ENCODE data around the gene ABCC8. TPM values are rescaled to one million over a fixed set of nuclear protein-coding genes. Genes with fewer than 3 reads are reported as not detected.

ABCC8 gene
- total RNA-seq, 2 experiments from 2014 or later = 0.54 TPM; not detected in 1

DNA sequence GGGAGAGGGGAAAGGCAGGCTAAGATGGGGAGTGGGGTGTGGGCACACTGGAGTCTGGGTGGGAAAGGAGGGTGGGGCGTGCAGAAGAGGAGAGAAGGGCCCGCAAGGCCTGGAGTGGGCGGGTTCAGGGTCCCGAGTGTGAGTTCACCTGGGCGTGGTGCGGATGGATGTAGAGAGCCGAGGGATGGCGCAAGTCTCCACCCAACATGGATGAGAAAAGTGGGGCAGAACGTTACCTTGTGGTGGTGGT is 364 bp upstream of the ABCC8 start:
- Mint-ChIP-seq H3K27ac (no peak overlapping the region), H3K36me3 (no peaks in the 10 kb centered on the region), H3K9me3 (ENCODE audit: low read depth) (no peaks in the 10 kb centered on the region), H3K4me1 (no peaks in the 10 kb centered on the region), H3K27me3 (peaks cover 81% of the 10 kb centered on the region), H3K4me3 (no peak overlapping the region)
- DNase-seq (no peak), ATAC-seq (no peak)
- CTCF ChIA-PET = no interaction called here

DNA sequence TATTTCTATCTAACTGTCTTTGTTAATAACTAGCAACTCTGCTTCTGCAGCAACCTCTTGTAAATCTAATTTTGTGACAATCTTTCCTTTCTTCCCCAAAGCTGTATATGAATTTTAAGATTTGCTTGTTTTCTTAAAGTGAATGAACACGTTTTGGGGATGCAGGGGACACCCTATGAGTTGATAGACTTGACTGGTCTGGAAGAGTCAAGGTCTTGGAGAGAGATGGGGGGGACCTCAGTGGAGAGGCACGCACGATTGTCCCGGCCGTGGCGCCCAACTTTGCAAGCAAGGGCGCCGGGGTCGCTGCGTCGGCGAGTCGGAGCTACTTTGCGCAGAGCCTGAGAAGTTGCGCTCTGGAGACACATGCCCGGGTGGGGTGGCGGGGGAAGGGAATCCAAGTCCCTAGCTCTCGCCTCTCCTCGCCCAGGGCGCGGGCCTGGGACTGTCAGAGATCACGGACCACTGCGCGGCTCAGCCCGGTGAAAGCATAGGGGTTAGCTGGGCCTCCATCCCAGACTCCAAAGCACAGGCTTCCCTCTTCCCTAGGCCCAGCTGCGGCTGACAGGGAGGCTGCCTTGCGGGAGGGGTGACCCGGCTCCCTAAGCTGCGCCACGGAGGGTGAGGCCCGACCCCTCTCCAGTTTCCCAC is 854 bp downstream of the ABCC8 start:
- Mint-ChIP-seq H3K36me3 (no peaks in the 10 kb centered on the region), H3K27me3 (peaks cover 86% of the 10 kb centered on the region), H3K4me3 (no peak overlapping the region), H3K27ac (no peak overlapping the region), H3K4me1 (no peaks in the 10 kb centered on the region), H3K9me3 (ENCODE audit: low read depth) (no peaks in the 10 kb centered on the region)
- ATAC-seq (no peak), DNase-seq (no peak)
- CTCF ChIA-PET = interaction anchor here (1.6 kb wide), 1 partner anchor 89 kb away, joined by 3 read pairs; no protein-coding TSS in a partner anchor

DNA sequence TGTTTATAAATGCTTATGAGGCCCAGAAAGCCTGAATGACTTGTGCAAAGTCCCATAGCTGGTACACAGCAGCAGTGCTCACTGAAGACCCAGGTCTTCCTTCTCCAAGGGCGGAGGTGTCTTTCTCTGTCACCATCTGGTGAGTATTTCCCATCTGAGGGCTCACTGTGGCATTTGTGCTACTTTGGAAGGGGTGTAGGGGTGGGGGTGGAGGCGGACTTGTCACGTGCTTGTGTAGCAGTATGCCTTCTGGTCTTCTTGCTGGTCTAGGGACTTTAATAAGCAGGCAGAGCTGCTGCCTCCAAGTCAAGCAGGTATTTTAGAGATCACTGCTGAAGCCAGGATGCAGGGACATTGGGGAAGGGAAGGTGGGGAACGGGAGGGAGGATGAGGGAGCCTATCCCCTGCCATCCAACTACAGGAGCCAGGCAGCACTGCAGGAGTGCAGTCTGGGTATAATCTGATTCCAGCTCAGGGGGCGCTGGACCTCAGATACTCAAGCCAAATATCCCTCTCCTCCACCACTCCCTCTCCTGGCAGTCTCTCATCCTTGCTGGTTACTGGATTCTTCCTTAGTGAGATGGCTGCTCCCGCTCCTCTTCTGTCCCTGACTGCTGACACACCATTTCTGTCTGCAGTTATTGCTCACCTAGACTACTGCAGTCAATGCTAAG is 3.4 kb downstream of the ABCC8 start:
- no peak overlapping the region for H3K27ac Mint-ChIP-seq
- no peaks in the 10 kb centered on the region for H3K4me1 Mint-ChIP-seq
- no peak overlapping the region for H3K4me3 Mint-ChIP-seq
- no peak for DNase-seq
- H3K9me3 Mint-ChIP-seq (ENCODE audit: low read depth) = no peaks in the 10 kb centered on the region
- CTCF ChIA-PET = interaction anchor here (1.2 kb wide), 1 partner anchor 86 kb away, joined by 4 read pairs; no protein-coding TSS in a partner anchor
- H3K27me3 Mint-ChIP-seq = peaks cover 66% of the 10 kb centered on the region
- H3K36me3 Mint-ChIP-seq = no peaks in the 10 kb centered on the region
- no peak for ATAC-seq

DNA sequence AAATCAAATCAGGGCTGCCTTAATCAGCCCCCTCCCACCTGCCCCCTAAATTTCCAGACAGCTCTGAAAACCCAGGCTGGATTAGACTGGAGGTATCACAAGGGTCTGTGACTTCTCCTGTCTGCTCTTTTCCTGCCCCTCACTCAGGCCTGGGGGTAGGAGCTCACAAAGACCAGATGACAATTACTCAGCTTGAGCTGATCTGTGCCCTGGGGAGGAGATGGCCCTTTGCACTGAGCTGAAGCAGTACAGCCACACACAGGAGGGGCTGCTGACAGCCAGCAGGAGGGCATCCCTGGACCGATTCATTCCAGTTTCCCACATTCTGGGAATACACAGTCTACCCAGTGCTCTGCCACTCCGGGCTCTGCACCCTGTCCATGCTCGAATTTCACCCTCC is 4.2 kb downstream of the ABCC8 start:
- H3K4me1 Mint-ChIP-seq = no peaks in the 10 kb centered on the region
- no peak for DNase-seq
- CTCF ChIA-PET = interaction anchor here (1.2 kb wide), 1 partner anchor 86 kb away, joined by 4 read pairs; no protein-coding TSS in a partner anchor
- no peak overlapping the region for H3K27ac Mint-ChIP-seq
- H3K9me3 Mint-ChIP-seq (ENCODE audit: low read depth) = no peaks in the 10 kb centered on the region
- ATAC-seq = no peak
- no peak overlapping the region for H3K4me3 Mint-ChIP-seq
- peaks cover 60% of the 10 kb centered on the region for H3K27me3 Mint-ChIP-seq
- H3K36me3 Mint-ChIP-seq = no peaks in the 10 kb centered on the region

DNA sequence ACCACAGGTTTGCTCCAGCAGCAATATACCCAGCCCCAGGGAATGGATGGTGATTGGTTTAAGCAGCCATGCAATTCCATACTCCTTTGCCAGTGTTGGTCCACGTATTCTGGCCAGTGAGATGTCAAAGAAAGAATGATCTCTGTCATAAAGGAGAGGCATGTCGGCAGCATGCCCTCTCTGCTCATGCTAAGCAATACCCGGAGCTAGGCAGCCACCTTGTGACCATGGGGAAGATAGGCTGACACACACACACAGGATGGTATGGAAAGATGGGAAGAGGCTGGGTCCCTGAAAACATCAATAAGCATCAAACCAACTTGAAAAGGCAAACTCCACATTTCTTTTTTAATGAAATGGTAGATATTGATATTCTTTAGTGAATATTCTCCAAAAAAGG is 5.1 kb downstream of the ABCC8 start:
- H3K27me3 Mint-ChIP-seq = peaks cover 55% of the 10 kb centered on the region
- no peak overlapping the region for H3K27ac Mint-ChIP-seq
- ATAC-seq (no peak), DNase-seq (no peak)
- no peaks in the 10 kb centered on the region for H3K36me3 Mint-ChIP-seq
- no peaks in the 10 kb centered on the region for H3K4me1 Mint-ChIP-seq
- CTCF ChIA-PET = no interaction called here
- H3K4me3 Mint-ChIP-seq = no peak overlapping the region
- H3K9me3 Mint-ChIP-seq (ENCODE audit: low read depth) = no peaks in the 10 kb centered on the region

DNA sequence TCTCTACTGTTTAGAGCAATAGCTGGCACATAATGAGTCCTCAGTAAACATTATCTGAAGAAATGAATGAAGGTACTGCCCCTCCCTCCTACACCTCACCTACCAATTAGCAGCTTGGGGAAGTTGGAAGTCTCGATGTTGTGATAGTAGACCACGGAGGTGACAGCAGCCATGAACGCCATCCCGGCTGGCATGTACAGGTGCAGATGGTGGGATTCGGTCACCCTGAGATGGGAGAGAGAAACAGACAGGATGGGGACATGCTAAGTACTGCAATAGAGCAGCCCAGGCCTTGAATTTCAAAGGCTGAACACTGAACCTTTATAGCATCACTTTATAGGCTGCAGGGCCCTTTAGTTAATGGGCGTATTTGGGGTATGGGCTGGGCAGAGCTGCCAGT is 6.6 kb downstream of the ABCC8 start:
- Mint-ChIP-seq H3K36me3 (no peaks in the 10 kb centered on the region), H3K9me3 (ENCODE audit: low read depth) (no peaks in the 10 kb centered on the region), H3K4me3 (no peak overlapping the region), H3K27me3 (peaks cover 41% of the 10 kb centered on the region), H3K27ac (no peak overlapping the region), H3K4me1 (no peaks in the 10 kb centered on the region)
- CTCF ChIA-PET = no interaction called here
- DNase-seq (no peak), ATAC-seq (no peak)

DNA sequence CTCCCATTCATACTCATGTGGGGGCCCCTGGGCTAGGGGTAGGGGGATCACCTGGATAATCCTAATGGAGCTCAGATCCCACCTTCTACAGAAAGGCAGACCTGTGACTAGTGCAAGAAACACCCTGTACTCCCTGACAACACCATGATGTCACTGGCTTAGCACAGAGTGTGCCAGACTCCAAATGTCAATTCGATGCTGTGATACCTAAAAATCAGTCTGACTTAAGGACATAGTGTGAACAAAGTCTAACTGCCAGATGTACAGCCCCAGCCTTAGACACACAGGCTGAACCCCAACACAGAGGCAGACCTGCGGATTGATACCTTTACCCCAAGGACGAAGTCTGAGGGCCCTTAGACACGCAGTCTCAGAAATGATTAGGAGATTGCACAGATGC is 8.5 kb downstream of the ABCC8 start:
- no peak for ATAC-seq
- Mint-ChIP-seq H3K9me3 (ENCODE audit: low read depth) (no peaks in the 10 kb centered on the region), H3K4me1 (peaks cover 3% of the 10 kb centered on the region), H3K27ac (no peak overlapping the region), H3K4me3 (no peak overlapping the region), H3K36me3 (no peaks in the 10 kb centered on the region), H3K27me3 (peaks cover 26% of the 10 kb centered on the region)
- CTCF ChIA-PET = no interaction called here
- no peak for DNase-seq

DNA sequence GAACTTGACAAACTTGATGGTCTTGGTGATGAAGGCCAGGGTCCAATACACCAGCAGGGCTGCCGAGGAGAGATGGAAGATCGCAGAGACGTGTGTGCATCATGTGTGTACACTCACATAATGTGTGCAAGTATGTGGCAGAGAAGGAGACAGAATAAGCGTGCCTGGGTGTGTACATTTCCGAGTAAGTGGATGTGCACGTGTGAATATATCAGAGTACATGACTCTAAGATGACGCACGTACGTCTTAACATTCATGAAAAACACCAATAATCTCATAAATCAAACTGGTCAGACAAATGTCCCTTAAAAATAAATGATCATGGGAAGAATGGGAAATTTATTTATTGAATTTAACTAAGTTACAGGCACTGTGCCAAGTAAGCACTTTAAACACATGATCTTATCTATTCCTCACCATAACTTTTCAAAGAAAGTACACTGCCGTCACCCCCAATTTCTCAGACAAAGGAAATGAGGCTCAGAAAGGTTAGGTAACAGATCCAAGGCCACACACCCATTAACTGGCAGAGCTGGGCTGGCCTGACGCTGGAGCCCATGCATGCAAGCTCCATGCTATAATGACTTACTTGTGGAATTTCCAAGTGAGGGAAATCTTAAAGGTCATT is 13.0 kb downstream of the ABCC8 start:
- ATAC-seq = no peak
- Mint-ChIP-seq H3K4me3 (no peak overlapping the region), H3K27me3 (peaks cover 13% of the 10 kb centered on the region), H3K9me3 (ENCODE audit: low read depth) (no peaks in the 10 kb centered on the region), H3K27ac (no peak overlapping the region), H3K4me1 (peaks cover 3% of the 10 kb centered on the region), H3K36me3 (no peaks in the 10 kb centered on the region)
- CTCF ChIA-PET = no interaction called here
- no peak for DNase-seq

DNA sequence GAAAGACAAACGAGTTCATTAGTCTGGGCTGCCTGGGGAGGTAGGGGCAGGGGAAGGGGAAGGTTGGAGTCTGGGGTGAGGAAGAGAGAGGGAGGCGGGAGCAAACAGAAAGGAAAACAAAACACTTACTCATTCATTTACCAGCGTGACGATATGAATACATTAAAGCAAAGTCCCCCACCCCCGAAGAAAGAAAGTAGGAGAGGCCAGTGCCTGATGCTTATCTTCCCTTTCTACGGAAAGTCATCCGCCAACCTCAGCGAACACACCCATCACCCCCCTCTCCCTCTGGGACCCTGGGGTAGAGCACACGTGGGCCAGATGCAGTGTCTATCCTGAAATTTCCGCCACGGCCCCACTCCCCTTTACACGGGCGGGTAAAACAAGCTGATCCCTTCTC is 13.7 kb downstream of the ABCC8 start:
- H3K27me3 Mint-ChIP-seq = peaks cover 18% of the 10 kb centered on the region
- DNase-seq = no peak
- H3K27ac Mint-ChIP-seq = no peak overlapping the region
- no peak overlapping the region for H3K4me3 Mint-ChIP-seq
- CTCF ChIA-PET = no interaction called here
- ATAC-seq = no peak
- no peaks in the 10 kb centered on the region for H3K36me3 Mint-ChIP-seq
- peaks cover 3% of the 10 kb centered on the region for H3K4me1 Mint-ChIP-seq
- no peaks in the 10 kb centered on the region for H3K9me3 Mint-ChIP-seq (ENCODE audit: low read depth)

DNA sequence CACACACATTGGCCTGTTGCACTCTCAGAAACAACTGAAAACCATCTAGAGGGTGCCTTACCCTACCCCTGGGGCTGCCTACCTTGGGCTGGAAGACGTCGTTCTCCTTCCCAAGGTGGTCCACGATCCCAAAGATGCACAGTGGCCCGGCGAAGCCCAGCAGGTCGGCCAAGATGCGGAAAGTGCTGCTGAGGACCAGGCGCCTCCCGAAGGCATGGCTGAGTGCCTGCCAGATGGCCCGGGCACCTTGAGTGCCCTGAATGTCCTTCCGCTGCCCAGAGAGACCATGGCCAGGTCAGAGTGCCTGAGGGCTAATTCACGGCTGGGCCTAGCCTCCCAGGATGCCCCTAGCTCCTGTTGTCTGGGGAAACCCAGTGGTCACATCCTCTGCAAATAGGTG is 16.2 kb downstream of the ABCC8 start:
- CTCF ChIA-PET = no interaction called here
- Mint-ChIP-seq H3K36me3 (no peaks in the 10 kb centered on the region), H3K27ac (no peak overlapping the region), H3K27me3 (peaks cover 23% of the 10 kb centered on the region), H3K4me3 (no peak overlapping the region), H3K9me3 (ENCODE audit: low read depth) (no peaks in the 10 kb centered on the region), H3K4me1 (peaks cover 3% of the 10 kb centered on the region)
- ATAC-seq (no peak), DNase-seq (no peak)

DNA sequence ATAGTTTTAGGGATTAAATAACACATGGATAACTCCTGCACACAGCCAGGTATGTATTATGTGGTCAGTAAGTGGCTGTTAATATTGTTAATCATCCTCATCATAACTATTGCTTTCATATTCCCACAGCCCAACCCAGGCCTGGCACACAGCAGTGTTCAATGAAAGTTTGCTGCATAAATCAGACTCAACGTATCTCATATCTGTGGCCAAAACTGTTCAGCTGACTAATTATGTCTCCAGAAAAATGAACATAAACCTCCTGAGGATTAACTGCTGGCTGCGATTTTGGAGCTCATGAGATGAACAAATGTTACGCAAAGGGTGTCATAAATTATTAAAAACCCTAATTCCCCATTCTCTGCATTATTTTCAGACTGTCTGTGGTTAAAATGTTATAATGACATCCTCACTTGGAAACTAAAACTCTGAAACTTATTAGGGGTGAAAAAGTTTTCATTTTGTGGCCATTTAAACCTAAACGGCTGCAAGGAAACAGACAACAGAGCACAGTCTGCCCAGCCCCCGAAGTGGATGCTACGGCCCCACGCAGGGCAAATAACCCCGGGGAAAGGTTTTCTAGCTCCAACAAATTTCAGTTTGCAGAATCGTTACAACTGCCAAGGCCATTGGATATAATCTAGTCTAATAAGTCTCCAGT is 17.3 kb downstream of the ABCC8 start:
- CTCF ChIA-PET = interaction anchor here (1.6 kb wide), 1 partner anchor 76 kb away, joined by 6 read pairs; no protein-coding TSS in a partner anchor
- Mint-ChIP-seq H3K4me1 (peaks cover 3% of the 10 kb centered on the region), H3K36me3 (no peaks in the 10 kb centered on the region), H3K27ac (no peak overlapping the region), H3K4me3 (no peak overlapping the region), H3K27me3 (peaks cover 21% of the 10 kb centered on the region), H3K9me3 (ENCODE audit: low read depth) (no peaks in the 10 kb centered on the region)
- no peak for ATAC-seq
- DNase-seq = no peak

DNA sequence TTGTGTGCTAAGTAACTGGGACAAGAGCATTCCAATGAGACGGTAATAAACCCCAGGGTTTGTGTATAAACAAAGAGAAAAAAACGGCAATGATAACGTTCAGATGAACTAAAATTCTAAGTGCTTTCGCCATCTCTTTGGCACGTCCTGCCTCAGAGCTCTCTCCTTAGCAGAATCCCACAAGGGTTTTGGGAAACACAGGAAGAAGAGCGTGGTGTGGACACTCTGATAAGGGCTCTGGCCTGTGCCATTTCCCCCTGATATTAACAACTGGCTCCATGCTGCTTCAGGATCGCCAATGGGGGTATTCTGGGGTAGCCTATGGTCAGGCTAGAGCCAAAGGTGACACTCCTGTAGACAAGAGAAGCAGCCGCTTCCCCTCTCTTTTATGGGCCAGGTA is 18.4 kb downstream of the ABCC8 start:
- CTCF ChIA-PET = interaction anchor here (1.6 kb wide), 1 partner anchor 75 kb away, joined by 6 read pairs; no protein-coding TSS in a partner anchor
- no peaks in the 10 kb centered on the region for H3K9me3 Mint-ChIP-seq (ENCODE audit: low read depth)
- DNase-seq (no peak), ATAC-seq (no peak)
- H3K36me3 Mint-ChIP-seq = no peaks in the 10 kb centered on the region
- peaks cover 21% of the 10 kb centered on the region for H3K27me3 Mint-ChIP-seq
- H3K4me1 Mint-ChIP-seq = no peaks in the 10 kb centered on the region
- no peak overlapping the region for H3K4me3 Mint-ChIP-seq
- H3K27ac Mint-ChIP-seq = no peak overlapping the region

DNA sequence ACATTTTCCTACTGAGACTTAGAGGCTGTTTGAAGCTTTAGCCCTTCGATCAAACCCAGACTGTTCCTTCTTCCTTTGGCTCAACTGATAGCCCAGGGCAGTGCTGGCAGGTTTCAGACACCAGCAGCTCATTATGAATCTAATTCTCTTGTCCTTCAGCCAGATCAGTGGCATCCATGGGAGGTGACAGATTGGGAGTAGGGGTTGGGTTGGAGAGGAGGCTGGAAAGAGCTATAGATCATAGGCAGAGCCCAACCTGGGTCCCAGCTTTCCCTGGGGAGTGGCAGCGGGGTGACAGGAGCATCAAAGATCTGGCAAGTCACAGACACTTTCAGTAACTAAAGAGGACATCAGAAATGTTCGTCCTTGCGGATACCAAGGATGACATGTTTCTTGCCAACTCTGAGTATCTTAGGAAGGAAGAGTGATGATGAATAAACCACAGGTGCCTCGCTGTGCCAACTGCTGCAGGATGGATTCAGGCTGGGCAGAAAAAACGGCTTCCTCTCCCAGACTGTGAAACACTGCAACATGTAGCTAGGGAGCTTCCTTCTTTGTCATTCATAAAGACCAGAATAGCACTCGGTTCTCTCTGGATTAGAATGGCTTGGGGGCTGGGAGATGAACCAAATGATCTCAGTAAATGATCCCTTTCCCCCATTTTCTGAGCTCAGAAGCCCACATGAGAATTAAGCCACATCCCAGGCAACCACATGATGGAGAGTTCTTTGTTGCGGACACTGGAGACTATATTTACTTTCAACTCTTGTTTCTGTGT is 19.1 kb downstream of the ABCC8 start:
- H3K4me1 Mint-ChIP-seq = no peaks in the 10 kb centered on the region
- H3K27ac Mint-ChIP-seq = no peak overlapping the region
- H3K27me3 Mint-ChIP-seq = peaks cover 21% of the 10 kb centered on the region
- ATAC-seq = no peak
- no peaks in the 10 kb centered on the region for H3K9me3 Mint-ChIP-seq (ENCODE audit: low read depth)
- no peaks in the 10 kb centered on the region for H3K36me3 Mint-ChIP-seq
- no peak overlapping the region for H3K4me3 Mint-ChIP-seq
- no peak for DNase-seq
- CTCF ChIA-PET = no interaction called here

Data from activated CD8-positive, alpha-beta memory T cell treated with anti-CD3 and anti-CD28 coated beads, Interleukin-2, amount 10 ng/mL, durations not matched to agents 7 days and 5 days (primary cell).